ENCODE measurements around the gene NEUROD2. TPM values are rescaled to one million over a fixed set of nuclear protein-coding genes. Genes with fewer than 3 reads are reported as not detected.

The NEUROD2 gene
- not detected in 2 replicates for total RNA-seq

DNA sequence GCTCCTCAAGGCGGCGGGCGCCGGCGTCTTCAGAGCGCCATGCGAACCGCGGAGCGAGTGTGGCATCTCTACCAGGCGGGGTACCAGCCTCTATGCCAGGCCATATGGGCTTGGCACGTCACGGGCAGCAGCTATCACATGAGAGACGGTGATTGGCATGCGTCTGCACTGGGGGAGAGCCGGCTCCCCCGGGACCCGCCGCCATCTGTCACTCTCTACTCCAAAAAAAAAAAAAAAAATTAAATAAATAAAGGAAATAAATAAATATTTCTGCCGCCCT lies at the start of gene NEUROD2:
Gene NEUROD2, minus strand, starts transcription at position 70 of the 280 bp plus-strand sequence. CDS start 1,321 bp downstream, outside the sequence.

DNA sequence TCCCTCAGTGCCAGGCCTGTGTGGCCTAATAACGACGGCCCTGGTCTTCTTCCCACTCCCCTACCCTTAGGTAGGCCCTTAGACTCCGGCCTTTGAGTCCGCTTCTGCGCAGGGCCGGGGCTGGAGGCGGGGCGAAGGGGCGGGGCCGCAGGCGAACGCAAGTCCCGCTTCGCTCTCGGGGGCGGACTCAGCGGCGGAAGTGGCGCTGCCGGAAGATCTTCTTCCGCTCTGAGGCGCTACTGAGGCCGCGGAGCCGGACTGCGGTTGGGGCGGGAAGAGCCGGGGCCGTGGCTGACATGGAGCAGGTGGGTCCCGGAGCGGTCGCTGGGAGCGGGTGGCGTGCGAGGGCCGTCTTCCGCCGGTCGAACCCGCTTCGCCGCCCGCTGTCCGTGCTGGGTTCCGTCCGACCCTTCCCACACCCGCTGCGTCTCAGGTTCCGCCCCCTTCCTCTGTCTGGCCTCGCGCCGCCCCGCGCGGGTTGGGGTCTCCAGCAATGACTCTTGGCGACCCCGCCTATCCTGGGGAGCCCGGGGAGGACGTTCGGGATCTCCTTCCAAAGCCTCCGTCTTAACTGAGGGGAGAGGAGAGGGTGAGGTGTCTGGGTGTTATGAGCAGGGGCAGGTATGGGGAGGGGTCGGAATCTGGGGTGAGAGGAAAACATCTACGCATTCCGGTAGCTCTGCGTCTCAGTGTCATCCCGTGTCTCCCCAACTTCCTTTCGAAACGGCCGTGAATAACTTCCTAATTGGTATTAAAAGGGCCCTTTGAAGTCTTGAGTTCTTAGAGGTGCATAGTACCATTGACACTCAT lies 29.4 kb upstream of the NEUROD2 start, which contains the start of gene STARD3:
Gene STARD3, plus strand, starts transcription at position 218 of the 810 bp plus-strand sequence. CDS start 16,388 bp downstream, outside the sequence.

DNA sequence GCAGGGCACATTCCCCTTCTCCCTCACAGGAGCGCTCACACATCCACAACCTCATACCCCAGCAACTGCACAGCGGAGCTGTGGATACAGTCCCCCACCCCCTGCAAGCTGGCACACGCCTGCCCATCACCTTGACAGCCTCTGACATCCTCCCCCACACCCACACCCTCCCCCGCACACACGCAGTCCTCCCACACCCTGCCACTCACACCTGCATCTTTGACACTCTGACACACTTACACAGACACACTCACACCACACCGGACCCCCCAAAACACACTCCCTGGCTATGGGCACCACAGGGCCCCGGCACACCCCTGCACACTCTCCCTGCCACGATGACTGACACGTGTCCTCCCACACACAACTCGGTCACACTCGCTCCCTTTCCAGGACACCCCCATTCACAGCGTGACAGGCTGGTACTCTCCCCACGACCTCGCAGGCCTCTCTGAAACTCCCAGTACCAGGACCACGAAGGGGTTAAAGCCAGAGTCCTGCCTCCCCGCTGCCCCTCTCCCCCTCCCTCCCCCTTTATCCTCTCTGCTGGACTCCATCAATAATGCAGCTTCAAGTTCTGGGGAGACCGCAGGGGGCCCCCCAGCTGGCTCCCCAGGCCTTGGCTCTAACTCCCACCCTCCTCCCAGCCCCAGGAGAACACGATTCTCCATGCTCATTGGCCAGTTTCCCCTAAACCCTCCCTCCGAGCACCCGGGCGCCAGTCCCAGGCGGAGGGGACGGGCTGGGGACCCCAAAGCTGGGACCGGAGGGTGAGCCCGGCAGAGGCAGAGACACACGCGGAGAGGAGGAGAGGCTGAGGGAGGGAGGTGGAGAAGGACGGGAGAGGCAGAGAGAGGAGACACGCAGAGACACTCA lies 18.7 kb upstream of the NEUROD2 start, which contains the start of gene PPP1R1B:
Gene PPP1R1B, plus strand, starts transcription at position 782 of the 876 bp plus-strand sequence. CDS start 441 bp downstream, outside the sequence.

Other genes with a start within 250 kb of the NEUROD2 start
- gene FBXL20, start 206.3 kb downstream of the NEUROD2 start, total RNA-seq: 16.0 and 19.8 TPM in 2 replicates
- 32.3 and 37.6 TPM in 2 replicates for gene MED1, start 156.7 kb downstream of the NEUROD2 start, total RNA-seq
- 49.3 and 51.2 TPM in 2 replicates for gene CDK12, start 146.4 kb downstream of the NEUROD2 start, total RNA-seq
- gene PPP1R1B, start 19.0 kb upstream of the NEUROD2 start, total RNA-seq: not detected in 2 replicates
- gene STARD3, start 29.2 kb upstream of the NEUROD2 start, total RNA-seq: 31.7 and 45.7 TPM in 2 replicates
- gene TCAP, start 57.4 kb upstream of the NEUROD2 start, total RNA-seq: 0.65 and 0.67 TPM in 2 replicates
- gene PNMT, start 60.5 kb upstream of the NEUROD2 start, total RNA-seq: not detected in 2 replicates
- gene PGAP3, start 80.1 kb upstream of the NEUROD2 start, total RNA-seq: 3.6 and 4.9 TPM in 2 replicates
- 2.8 and 5.6 TPM in 2 replicates for gene ERBB2, start 92.1 kb upstream of the NEUROD2 start, total RNA-seq
- gene MIEN1, start 122.6 kb upstream of the NEUROD2 start, total RNA-seq: 19.9 and 20.3 TPM in 2 replicates
- not detected in 2 replicates for gene GRB7, start 130.0 kb upstream of the NEUROD2 start, total RNA-seq

All from vein endothelial cell (primary cell).